ENCODE measurements around the gene LUC7L.

Gene LUC7L

GRCh38 chr16:142405-142967 is 86.8 kb downstream of the LUC7L start:
- Mint-ChIP-seq H3K4me1 (ENCODE audit: low read depth in 2 of 2) (peaks cover 6 to 10% of the 10 kb centered on the region in 2 donors), H3K27ac (no peak overlapping the region), H3K27me3 (peaks cover 13 to 24% of the 10 kb centered on the region in 2 donors), H3K4me3 (no peak overlapping the region), H3K36me3 (ENCODE audit: insufficient read depth) (peaks cover 17% of the 10 kb centered on the region), H3K9me3 (no peaks in the 10 kb centered on the region)
- no peak for DNase-seq
- ATAC-seq (replicated peaks), result no peak

- no peaks in the 10 kb centered on the region for H3K9me3 Mint-ChIP-seq
- H3K4me3 Mint-ChIP-seq, result peak overlapping the region in 1 of 2 donors; percentile 67
- peaks cover 13 to 22% of the 10 kb centered on the region in 2 donors for H3K27me3 Mint-ChIP-seq
- ATAC-seq (replicated peaks) (no peak), DNase-seq (no peak)
- H3K4me1 Mint-ChIP-seq (ENCODE audit: low read depth in 2 of 2), result peaks cover 9 to 16% of the 10 kb centered on the region in 2 donors
- H3K36me3 Mint-ChIP-seq (ENCODE audit: insufficient read depth), result peaks cover 17% of the 10 kb centered on the region
- peak overlapping the region in 1 of 2 donors; percentile 41 for H3K27ac Mint-ChIP-seq
These were observed 88.9 kb downstream of the LUC7L start for GRCh38 chr16:140175-140857.

Measured in effector memory CD8-positive, alpha-beta T cell (primary cell).